PC-9 (cell line): ENCODE data around the gene MAP2K6.

ENCODE experiments used
- CTCF ChIP-seq: fragments of 200-600 bp; sonication (generic); conservative IDR thresholded peaks from 2 replicates; pipeline ENCODE4 v1.6.1; 2017; ENCODE audit warnings: mixed run types, antibody characterized with exemption, mild to moderate bottlenecking, moderate library complexity
- EZH2 ChIP-seq: fragments of 200-600 bp; sonication (generic); IDR thresholded peaks from 2 replicates; pipeline ENCODE4 v1.8.0; 2017; ENCODE audit warnings: antibody characterized with exemption, low read depth

- TF ChIP-seq CTCF, result no peak
- no peak for TF ChIP-seq EZH2
Measured at GRCh38 chr17:69573396-69573795, 158.9 kb downstream of the MAP2K6 start.
